PC-9 (cell line): ENCODE measurements around the gene KLHDC7B. TPM values are rescaled to one million over a fixed set of nuclear protein-coding genes. Genes with fewer than 3 reads are reported as not detected.

Source experiments
- BruUV-seq: library from RNA; stranded (reverse); fragments of 400-500 nt; replicated peaks from 2 replicates; lab custom pipeline; 2021; lab: Mats Ljungman, UMichigan
- CTCF ChIA-PET: fragments of 300-600 bp; sonication (Branson Sonifier 250); formaldehyde crosslinking; loops from one replicate; lab custom pipeline; 2022; ENCODE audit warnings: antibody characterized with exemption; lab: Charles Lee
- POLR2A ChIA-PET: fragments of 300-600 bp; sonication (Branson Sonifier 250); formaldehyde crosslinking; loops from one replicate; lab custom pipeline; 2022; ENCODE audit warnings: antibody characterized with exemption; ENCODE audit not compliant: unreplicated experiment; lab: Charles Lee
- DNase-seq, 2 experiments: peaks; one replicate each; pipeline versions ENCODE4 v3.0.0 to v3.0.0-alpha.2; 2015 to 2022; ENCODE audit warnings: mixed read lengths in 1 of 2
- H2AFZ ChIP-seq: fragments of 200-600 bp; sonication (generic); 2 replicates; pipeline ENCODE4 v1.8.1; 2017; ENCODE audit warnings: antibody characterized with exemption
- H3F3A ChIP-seq: fragments of 200-600 bp; sonication (generic); 2 replicates; pipeline ENCODE4 v1.8.1; 2017; ENCODE audit warnings: antibody characterized with exemption, mild to moderate bottlenecking, low read depth; ENCODE audit not compliant: insufficient read depth
- H3K27ac ChIP-seq: fragments of 200-600 bp; sonication (generic); 2 replicates; pipeline ENCODE4 v1.6.1; 2016; ENCODE audit warnings: mixed run types
- H3K27me3 ChIP-seq: fragments of 200-600 bp; sonication (generic); 2 replicates; pipeline ENCODE4 v1.6.1; 2016; ENCODE audit warnings: low read depth, mixed run types; ENCODE audit not compliant: insufficient read depth
- H3K36me3 ChIP-seq: fragments of 200-600 bp; sonication (generic); 2 replicates; pipeline ENCODE4 v1.6.1; 2016; ENCODE audit warnings: low read depth, mixed run types
- H3K4me1 ChIP-seq: fragments of 200-600 bp; sonication (generic); replicated peaks from 2 replicates; pipeline ENCODE4 v1.6.1; 2016; ENCODE audit warnings: mixed run types; ENCODE audit not compliant: insufficient read depth
- H3K4me2 ChIP-seq: fragments of 200-600 bp; sonication (generic); 2 replicates; pipeline ENCODE4 v1.6.1; 2017; ENCODE audit warnings: mixed run types
- H3K4me3 ChIP-seq: fragments of 200-600 bp; sonication (generic); 2 replicates; pipeline ENCODE4 v1.6.1; 2016; ENCODE audit warnings: mixed run types
- H3K79me2 ChIP-seq: fragments of 200-600 bp; sonication (generic); 2 replicates; pipeline ENCODE4 v1.6.1; 2017; ENCODE audit warnings: low read depth, mixed run types
- H3K9me2 ChIP-seq: fragments of 200-600 bp; sonication (generic); 2 replicates; pipeline ENCODE4 v1.8.1; 2017; ENCODE audit warnings: mild to moderate bottlenecking; ENCODE audit not compliant: insufficient read depth
- H3K9me3 ChIP-seq: fragments of 200-600 bp; sonication (generic); 2 replicates; pipeline ENCODE4 v1.8.1; 2016; ENCODE audit warnings: low read depth; ENCODE audit not compliant: insufficient read depth
- H4K20me1 ChIP-seq: fragments of 200-600 bp; sonication (generic); 2 replicates; pipeline ENCODE4 v1.8.1; 2017; ENCODE audit not compliant: insufficient read depth
- EZH2 ChIP-seq: fragments of 200-600 bp; sonication (generic); IDR thresholded peaks from 2 replicates; pipeline ENCODE4 v1.8.0; 2017; ENCODE audit warnings: antibody characterized with exemption, low read depth
- intact Hi-C: fragments of 100-400 bp; cut with micrococcal nuclease; formaldehyde crosslinking; loops from one replicate; pipeline ENCODE4 v1.10.0; 2022; ENCODE audit not compliant: unreplicated experiment
- total RNA-seq: library from RNA; stranded (reverse); gene quantifications from 2 replicates; pipeline ENCODE4 v1.2.3, GENCODE V29; 2021
- TF ChIP-seq, protein P1 (sequence below): fragments of 200-600 bp; sonication (generic); conservative IDR thresholded peaks from 2 replicates; pipeline ENCODE4 v1.6.1; 2017; ENCODE audit warnings: mixed run types, antibody characterized with exemption, mild to moderate bottlenecking, moderate library complexity

Gene KLHDC7B
- total RNA-seq, 1 experiment from 2014 or later = 0.72 TPM

DNA sequence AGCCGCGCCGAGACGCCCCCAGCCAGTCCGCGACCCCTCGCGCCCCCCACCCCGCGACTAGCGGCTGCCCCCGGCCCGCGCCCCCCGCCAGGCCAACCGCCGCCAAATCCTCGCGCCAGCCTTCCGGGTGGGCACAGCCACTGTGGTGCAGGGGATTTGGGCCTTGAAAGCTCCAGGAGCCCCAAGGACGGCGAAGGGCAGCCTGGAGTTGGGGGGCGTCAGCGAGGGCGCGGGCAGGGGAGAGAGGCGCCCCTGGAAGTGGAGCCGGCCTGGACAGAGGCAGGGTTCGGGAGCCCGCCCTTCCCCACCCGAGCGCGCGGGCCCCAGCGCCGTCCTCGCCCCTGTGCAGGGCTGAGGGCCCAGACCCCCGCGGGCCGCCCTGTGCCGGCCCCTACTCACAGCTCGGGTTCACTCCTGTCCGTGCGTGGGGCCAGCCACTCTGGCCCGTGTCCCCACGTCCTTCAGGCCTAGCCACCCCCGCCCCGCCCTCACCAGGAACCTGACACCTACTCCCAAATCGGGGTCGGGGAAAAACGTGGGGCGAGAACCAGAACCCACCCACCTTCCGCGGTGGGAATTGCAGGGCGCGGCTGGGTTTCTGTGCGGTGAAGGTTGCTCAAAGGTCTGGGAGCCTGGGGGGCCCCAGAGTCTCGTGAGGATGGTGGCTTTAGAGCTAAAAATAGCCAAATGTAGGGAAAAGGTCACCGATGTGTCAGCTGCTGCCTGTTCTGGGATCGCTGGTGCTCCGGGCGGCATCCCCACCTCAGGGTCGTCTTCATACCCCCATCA lies 32.5 kb downstream of the KLHDC7B start, which contains the start of gene CPT1B:
TSS of gene CPT1B (minus strand) at position 441 of the 789 bp plus-strand sequence. CDS start 512 bp downstream, outside the sequence.
- H3F3A ChIP-seq = peaks cover 10% of the 10 kb centered on the region; the same call in 1 of the 2 replicates
- H3K9me3 ChIP-seq = no peaks in the 10 kb centered on the region
- TF ChIP-seq, protein P1, sequence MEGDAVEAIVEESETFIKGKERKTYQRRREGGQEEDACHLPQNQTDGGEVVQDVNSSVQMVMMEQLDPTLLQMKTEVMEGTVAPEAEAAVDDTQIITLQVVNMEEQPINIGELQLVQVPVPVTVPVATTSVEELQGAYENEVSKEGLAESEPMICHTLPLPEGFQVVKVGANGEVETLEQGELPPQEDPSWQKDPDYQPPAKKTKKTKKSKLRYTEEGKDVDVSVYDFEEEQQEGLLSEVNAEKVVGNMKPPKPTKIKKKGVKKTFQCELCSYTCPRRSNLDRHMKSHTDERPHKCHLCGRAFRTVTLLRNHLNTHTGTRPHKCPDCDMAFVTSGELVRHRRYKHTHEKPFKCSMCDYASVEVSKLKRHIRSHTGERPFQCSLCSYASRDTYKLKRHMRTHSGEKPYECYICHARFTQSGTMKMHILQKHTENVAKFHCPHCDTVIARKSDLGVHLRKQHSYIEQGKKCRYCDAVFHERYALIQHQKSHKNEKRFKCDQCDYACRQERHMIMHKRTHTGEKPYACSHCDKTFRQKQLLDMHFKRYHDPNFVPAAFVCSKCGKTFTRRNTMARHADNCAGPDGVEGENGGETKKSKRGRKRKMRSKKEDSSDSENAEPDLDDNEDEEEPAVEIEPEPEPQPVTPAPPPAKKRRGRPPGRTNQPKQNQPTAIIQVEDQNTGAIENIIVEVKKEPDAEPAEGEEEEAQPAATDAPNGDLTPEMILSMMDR = no peak
- no peak for TF ChIP-seq EZH2
- no peaks in the 10 kb centered on the region for H3K9me2 ChIP-seq
- BruUV-seq = no TSS peak
- intact Hi-C loops = no loop called here
- H2AFZ ChIP-seq = no peak within 1 kb of the TSS
- H4K20me1 ChIP-seq = no peaks in the 10 kb centered on the region
- H3K27ac ChIP-seq = no peak within 1 kb of the TSS
- CTCF ChIA-PET = no interaction called here
- H3K79me2 ChIP-seq = peaks cover 22% of the 10 kb centered on the region
- no peaks in the 10 kb centered on the region for H3K27me3 ChIP-seq
- POLR2A ChIA-PET = no interaction called here
- peaks cover 16% of the 10 kb centered on the region; the same call in 1 of the 2 replicates for H3K36me3 ChIP-seq
- H3K4me2 ChIP-seq = no peak within 1 kb of the TSS
- H3K4me1 ChIP-seq = peaks cover 11% of the 10 kb centered on the region
- DNase-seq = no peak
- H3K4me3 ChIP-seq = no peak within 1 kb of the TSS

DNA sequence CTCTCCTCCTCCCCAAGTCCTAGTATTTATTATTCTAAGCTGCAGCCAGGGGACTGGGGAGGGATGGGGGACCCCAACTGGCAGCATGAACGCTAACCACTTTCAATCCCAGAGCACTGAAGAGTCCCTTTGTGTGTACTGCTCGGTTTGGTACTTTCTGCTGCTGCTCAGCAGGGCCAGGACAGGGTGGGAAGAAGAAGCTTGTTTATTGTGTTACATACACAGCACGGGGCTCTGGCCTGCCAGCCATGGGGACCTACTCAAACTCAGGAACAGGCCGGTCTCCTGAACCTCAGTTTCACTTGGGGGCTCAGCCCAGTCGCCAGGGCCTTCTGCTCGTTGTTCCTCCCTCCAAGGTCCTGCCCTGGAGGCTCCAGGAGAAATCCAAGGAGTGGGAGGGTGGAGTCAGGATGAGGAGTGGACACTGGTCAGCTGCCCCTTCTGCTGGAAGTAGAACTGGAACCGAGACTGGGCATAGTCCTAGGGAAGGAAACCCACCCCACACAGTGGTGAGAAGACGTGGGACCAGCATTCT lies 33.1 kb downstream of the KLHDC7B start:
- Histone ChIP-seq H3K79me2 (peaks cover 28% of the 10 kb centered on the region), H3K9me3 (no peaks in the 10 kb centered on the region), H3K9me2 (no peaks in the 10 kb centered on the region), H3K4me1 (peaks cover 16% of the 10 kb centered on the region), H3K4me2 (no peak overlapping the region), H3K27ac (no peak overlapping the region), H3F3A (peaks cover 10% of the 10 kb centered on the region; the same call in 1 of the 2 replicates), H3K4me3 (no peak overlapping the region), H4K20me1 (no peaks in the 10 kb centered on the region), H2AFZ (no peak overlapping the region), H3K36me3 (peaks cover 16% of the 10 kb centered on the region; the same call in 1 of the 2 replicates), H3K27me3 (no peaks in the 10 kb centered on the region)
- POLR2A ChIA-PET = no interaction called here
- TF ChIP-seq, protein P1 = no peak
- TF ChIP-seq EZH2 = no peak
- CTCF ChIA-PET = no interaction called here
- intact Hi-C loops = no loop called here
- DNase-seq = no peak
- BruUV-seq = no TSS peak

DNA sequence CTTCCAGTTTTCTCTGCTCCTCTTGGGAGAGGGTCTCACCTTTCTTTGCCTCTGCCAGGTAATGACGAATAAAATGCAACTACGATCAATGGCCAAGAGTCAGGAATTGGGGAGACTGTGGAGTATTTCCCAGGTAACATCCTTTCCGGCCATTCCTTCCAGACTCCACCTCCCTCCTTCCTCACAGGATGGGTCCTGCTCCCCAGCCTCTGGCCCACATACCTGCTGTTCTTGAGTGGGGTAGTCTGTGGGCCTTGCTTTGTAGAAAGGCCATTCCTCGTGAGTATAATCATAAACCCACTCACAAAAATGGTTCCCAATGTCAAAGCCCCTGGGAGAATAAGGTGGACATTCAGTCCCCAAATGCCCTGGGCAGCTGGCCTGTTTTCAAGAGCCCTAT lies 34.1 kb downstream of the KLHDC7B start:
- ChIA-PET CTCF (no interaction called here), POLR2A (no interaction called here)
- no peak for TF ChIP-seq EZH2
- TF ChIP-seq, protein P1 = no peak
- H3K79me2 ChIP-seq = peaks cover 30% of the 10 kb centered on the region
- H3K36me3 ChIP-seq = peaks cover 11% of the 10 kb centered on the region; the same call in 1 of the 2 replicates
- no peak for DNase-seq
- H3K4me3 ChIP-seq = no peak overlapping the region
- H2AFZ ChIP-seq = no peak overlapping the region
- no peaks in the 10 kb centered on the region for H3K9me3 ChIP-seq
- H3K9me2 ChIP-seq = no peaks in the 10 kb centered on the region
- peaks cover 14% of the 10 kb centered on the region; the same call in 1 of the 2 replicates for H3F3A ChIP-seq
- H4K20me1 ChIP-seq = no peaks in the 10 kb centered on the region
- no TSS peak for BruUV-seq
- H3K4me1 ChIP-seq = peaks cover 18% of the 10 kb centered on the region
- no peak overlapping the region for H3K27ac ChIP-seq
- no peaks in the 10 kb centered on the region for H3K27me3 ChIP-seq
- no peak overlapping the region for H3K4me2 ChIP-seq
- intact Hi-C loops = loop anchor here (5.0 kb wide), 1 partner anchor 72 kb away; the partner anchor contains the start of genes LMF2 and NCAPH2
